HG03196 (cell line): ENCODE data around the gene PKNOX2.

Source experiments
- ATAC-seq: cut with Tn5 transposase; IDR thresholded peaks from one replicate; pipeline ENCODE4 v1.9.1; 2021; ENCODE audit not compliant: unreplicated experiment

Gene PKNOX2

DNA sequence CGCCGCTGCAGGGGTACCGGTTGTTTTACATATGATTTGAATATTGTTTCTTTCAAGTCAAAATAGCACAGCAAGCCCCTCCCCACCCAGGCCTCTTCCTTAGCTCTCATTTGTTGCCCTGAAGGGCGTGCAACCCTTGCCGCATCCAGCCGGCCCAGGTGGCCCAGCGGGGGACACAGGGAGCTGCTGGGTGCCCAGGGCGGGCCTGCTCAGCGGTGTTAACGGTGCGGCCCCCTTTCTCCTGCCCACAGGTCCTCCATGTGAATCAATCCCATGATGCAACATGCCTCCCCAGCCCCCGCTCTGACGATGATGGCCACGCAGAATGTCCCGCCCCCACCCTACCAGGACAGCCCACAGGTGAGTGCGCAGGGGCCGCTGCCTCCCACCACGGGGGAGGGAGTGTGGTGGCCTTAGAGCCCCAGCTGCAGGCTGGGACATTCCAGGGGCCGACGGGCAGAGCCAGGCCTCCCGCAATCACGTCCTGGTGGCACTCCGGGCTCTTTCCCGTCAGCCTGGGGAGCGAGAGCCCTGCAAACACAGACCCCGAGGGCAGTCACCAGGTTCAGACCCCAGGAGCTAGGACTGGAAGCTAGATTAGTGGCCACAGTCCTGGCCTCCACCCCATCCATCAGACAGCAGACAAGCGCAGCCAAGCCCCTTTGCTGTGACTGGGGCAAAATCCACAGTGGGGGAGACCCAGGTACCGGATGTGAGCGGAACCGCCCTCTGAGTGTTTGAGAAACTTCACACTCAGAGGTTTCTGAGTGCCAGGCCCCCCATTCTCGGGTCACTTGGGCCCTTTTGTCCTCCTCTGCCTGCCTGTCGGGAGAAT is 186.7 kb downstream of the PKNOX2 start:
- no peak for ATAC-seq

GRCh38 chr11:125351868-125352250 is 187.3 kb downstream of the PKNOX2 start:
- no peak for ATAC-seq

DNA sequence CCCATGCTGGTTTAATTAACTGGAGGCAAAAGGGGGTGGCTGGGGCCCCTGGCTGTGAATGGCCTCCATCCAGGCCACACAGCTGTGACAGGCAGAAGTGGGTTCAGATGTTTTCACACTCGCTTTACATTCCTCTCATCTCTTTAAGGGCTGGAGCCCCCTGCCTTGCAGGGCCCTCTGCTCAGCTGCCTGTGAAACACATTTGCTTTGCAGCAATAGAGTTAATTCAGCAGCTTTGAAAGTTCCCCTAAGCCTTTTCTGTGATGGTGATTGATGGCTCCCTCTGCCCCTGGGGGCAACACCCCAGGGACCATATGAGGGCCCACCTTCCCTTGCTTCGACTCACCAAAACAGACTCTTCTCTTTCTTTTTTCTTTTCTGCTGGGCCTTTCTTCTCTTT is 192.2 kb downstream of the PKNOX2 start:
- no peak for ATAC-seq

DNA sequence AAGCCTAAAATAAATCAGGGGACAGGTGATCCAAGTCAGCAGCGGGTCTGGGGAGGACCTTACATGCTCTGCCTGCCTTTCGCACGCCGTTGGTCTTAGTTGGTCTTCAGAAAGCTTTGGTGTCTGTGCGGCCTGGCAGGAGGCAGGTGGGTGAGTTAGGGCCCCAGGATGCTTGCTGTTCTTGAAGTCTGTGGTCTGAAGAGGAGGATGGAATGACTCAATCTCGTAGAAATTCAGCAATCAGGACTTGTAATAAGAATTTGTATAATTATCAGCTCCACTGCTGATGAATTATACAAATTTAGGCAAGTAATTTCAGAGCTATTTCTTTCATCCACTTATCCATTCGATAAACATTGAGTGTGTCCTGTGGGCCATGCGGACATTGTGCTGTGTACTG is 193.0 kb downstream of the PKNOX2 start:
- ATAC-seq: no peak

DNA sequence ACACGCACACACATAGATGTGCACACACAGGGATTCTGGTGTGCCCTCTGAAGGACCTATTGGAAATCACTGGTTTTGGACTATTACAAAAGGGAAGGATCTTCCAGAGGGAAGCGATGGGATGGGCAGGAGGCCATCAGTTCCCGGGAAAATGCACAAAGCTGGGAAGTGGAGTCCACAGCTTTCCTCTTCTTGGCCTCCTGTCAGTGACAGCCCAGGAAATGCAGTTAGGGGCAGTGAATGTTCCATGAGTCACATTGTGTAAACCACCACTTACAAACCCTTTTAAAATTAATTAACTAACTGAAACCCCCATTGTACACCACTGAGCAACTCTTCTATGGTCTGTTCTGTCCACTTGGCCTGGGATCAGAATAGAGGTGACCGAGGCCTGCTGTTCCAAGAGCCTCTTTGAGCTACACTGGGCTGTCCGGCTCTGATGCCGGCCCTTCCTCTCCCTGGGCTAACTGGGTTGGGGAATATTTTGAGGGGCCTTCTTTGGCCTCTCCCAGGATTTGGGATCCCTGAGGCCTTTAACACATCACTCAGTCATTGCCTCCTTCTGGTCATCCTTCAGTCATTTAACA is 193.8 kb downstream of the PKNOX2 start:
- no peak for ATAC-seq

DNA sequence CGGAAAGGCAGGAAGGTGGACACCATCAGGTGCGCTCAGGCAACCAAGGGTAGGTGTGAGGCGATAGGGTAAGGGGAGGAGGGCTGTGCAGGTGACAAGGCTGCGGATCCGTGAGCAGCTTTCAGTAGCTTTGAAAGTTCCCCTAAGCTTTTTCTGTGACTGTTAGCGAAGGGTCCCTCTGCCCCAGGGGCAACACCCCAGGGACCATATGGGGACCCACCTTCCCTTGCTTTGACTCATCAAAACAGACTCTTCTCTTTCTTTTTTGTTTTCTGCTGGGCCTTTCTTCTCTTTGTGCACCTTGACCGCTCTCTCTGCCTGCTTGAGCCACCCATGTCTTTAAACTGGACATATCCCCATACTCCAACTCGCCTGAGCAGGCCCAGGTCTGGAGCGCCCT is 194.6 kb downstream of the PKNOX2 start:
- no peak for ATAC-seq

DNA sequence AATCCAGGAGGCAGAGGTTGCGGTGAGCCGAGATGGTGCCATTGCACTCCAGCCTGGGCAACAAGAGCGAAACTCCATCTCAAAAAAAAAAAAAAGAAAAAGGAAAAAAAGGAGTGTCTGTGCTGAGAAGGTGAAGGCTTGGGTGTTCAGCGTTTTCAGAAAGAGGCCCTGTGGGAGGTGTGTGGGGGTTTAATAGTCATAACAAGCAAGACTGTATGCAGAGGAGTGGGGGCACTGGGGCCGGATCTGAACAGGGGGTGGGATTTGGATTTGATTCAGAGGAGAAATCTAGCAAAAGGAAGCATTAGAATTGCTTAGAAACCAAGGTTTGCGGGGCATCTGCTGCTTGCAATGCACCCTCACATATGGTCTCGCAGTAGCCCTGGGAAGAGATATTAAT is 195.5 kb downstream of the PKNOX2 start:
- ATAC-seq: no peak

DNA sequence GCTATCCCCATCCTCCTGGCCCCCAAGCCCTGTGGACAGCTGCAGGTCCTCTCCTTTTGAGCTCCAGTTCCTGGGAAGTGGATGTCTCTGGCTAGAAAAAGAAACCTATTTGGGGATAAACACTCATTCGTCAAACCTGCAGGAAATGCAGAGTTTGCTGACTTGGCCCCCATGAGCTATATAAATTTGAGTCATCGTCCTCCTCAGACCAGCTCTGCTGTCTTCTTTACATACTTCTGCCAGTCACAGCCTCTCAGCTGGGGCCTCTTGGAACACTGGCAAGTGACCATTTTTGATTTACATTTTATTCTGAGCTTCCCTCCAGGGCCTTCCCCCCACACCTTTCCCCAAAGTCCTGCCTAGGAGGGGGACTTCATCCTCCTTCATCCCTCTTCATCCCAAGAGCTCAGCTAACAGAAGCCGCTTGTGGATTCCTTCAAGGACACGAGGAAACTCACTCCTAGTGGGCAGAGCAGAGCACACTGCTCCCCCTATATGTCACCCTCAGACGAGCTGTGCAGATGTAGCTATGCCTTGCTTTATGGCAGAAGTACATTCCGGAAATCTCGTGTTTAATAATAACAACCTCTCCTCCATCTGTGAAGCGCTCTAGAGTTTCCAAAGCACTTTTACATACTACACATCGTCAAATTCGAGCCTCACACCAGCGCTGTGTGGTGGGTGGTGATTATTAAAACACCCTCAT is 199.7 kb downstream of the PKNOX2 start:
- no peak for ATAC-seq

DNA sequence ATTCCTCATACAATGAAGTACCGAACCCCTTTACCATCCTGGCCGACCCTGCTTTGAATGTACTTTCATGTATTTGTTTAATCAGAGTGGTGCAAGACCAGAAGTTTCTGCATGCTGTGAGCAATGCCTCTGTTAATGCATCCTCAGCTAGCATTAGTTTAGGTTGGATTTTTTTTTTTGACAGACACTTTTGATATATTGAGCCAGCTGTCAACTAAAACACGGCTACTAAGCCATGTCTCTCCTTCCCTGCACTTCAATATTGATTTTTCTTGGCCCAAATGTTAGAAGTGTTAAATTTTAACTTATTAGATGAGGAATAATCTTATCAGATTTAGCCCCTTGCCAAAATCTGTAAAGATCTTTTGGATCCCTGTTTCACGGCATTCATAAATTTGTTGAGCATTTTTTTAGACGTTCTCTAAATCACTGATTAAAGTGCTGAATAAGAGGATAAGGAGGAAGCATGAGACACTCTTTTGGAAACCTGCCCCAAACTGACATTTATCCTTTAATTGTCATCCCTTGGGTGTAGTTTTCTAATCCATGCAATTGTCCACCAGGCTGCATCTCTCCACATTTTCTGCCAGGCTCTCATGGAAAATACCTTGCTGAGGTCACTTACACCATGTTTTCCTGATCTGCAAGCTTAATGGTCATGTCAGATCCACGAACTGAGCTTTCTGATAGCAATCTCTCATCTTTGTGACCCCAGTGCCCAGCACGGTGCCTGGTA is 200.8 kb downstream of the PKNOX2 start:
- no peak for ATAC-seq

DNA sequence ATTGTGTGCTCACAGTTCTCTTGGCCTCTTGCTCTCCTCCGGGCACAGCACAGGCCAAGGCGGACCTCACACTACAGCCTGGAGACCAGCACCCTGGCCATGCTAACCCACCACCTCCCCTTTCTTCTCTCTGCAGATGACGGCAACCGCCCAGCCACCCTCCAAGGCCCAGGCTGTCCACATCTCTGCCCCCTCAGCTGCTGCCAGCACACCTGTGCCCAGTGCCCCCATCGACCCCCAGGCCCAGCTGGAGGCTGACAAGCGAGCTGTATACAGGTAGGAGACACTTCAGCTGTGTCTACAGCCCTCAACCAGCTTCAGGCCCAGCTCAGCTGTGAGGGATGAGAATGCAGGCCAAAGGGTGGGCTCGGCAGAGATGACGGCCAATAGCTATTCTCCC is 203.2 kb downstream of the PKNOX2 start:
- no peak for ATAC-seq

DNA sequence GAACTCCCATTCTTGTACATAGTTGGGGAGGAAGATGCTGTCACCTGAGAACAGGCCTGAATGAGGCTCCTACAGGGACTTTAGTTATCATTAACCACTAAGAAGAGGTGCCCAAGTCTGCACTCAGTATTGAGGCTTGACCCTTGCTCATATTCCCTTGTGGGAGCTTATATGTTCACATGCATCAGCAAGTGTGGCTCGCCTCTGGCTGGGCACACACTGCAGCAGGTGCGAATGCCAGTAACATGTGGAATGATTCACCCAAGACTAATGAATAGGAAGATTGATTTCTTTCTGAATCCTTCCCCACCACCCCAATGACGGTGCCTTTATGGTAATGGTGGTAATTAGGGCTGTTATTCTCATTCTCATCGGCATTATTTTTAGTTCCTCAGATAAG is 204.2 kb downstream of the PKNOX2 start:
- no peak for ATAC-seq

- no peak for ATAC-seq
These were observed 205.3 kb downstream of the PKNOX2 start for GRCh38 chr11:125369808-125370207.

DNA sequence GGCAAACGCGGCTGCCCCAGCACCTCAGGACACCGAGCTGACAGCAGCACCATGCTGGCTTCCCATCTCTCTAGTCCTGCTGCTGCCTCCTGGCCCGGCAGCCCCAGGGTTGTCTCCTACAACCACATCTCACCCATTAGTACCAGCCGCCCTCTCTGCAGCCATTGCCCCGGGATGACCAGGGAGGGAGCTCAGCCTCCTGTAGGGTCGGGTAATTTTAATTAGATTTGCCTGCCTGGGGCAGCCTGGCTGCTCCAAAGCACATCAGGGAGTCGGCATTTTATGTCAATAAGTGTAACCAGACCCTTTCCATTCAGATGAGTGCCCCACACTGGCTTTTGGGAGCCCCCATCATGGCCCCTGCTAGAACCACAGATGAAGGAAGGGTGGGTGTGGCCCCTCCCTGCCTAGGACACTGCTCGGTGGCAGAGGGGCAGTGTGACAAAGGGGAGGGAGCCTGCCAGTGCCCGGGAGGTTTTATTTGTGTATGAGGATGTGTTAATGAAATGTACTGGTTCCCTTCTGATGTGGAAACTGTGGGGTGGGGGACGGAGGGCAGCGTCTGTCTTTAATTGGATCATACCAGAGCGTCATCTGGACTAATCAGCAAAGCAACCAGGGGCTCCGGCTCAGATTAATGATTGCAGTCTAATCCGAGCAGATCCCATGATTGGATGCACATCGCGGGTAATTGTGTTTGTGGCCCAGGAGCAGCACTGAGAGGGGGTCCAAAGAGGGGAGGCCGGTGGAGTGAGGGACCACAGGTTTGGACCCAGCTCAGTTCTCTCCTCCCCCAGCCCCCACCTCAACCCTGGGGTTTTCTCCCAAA is 206.2 kb downstream of the PKNOX2 start:
- no peak for ATAC-seq

GRCh38 chr11:125371431-125371935 is 206.9 kb downstream of the PKNOX2 start:
- ATAC-seq: no peak

GRCh38 chr11:125372088-125372487 is 207.5 kb downstream of the PKNOX2 start:
- ATAC-seq: no peak

DNA sequence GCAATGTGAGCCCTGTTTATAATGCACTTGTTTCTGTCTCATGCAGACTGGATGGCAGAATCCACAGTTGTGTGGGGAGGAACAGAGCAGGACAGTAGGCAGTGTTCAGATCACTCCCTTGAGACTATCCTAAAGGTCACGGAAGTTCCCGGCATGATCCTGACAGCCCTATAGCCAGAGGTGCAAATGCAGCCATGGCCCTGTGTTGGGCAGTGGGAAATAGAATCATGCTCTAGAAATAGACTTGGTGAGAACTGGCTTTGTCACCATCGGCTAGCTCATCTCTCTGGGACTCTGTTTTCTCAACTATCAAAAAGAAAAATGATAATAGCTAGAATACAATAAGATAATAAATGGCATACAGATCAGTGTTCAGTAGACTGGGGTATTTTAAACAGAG is 208.4 kb downstream of the PKNOX2 start:
- no peak for ATAC-seq

GRCh38 chr11:125373426-125374391 is 209.2 kb downstream of the PKNOX2 start:
- ATAC-seq: no peak

- no peak for ATAC-seq
These were observed 209.8 kb downstream of the PKNOX2 start for GRCh38 chr11:125374398-125374797.

DNA sequence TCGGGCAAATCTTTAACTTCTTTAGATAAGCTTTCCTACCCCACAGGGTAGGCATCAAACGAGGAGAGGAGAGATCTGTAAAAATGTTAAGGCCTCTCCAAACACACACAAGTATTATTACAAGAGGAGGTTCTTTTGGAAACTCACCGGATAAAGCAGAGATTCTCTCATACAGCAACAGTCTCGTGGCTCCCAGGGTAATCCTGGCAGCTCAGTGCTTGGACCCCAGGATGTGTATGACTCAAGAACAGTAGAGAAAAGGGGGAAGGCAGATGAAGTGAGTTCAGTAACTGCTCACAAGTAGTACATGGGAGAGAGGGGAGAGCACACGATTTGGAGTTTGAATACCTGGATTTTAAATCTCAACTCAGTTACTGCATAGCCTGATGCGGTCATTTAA is 210.6 kb downstream of the PKNOX2 start:
- no peak for ATAC-seq
